GM06990 (cell line): ENCODE results near the gene NOP9.

Experiments used
- DNase-seq: peaks from one replicate; pipeline ENCODE4 v3.0.0-alpha.2; 2011; ENCODE audit not compliant: insufficient read length; ENCODE audit errors: extremely low read depth
- H3K27me3 ChIP-seq: replicated peaks from 2 replicates; pipeline ENCODE4 v1.6.0; 2011; ENCODE audit warnings: low read length; ENCODE audit not compliant: control insufficient read depth, insufficient read depth
- H3K36me3 ChIP-seq: 2 replicates; pipeline ENCODE4 v1.5.1; 2011; ENCODE audit warnings: low read length; ENCODE audit not compliant: control insufficient read depth, insufficient read depth
- H3K4me3 ChIP-seq: replicated peaks from 2 replicates; pipeline ENCODE4 v1.5.1; 2011; ENCODE audit warnings: low read depth, mild to moderate bottlenecking, control low read depth, low read length
- TF ChIP-seq, protein P1 (sequence below): IDR thresholded peaks from 2 replicates; pipeline ENCODE4 v1.5.1; 2011; ENCODE audit warnings: low read length, control low read depth, mild to moderate bottlenecking, inconsistent platforms; ENCODE audit not compliant: insufficient read depth, poor library complexity, severe bottlenecking

Gene NOP9

DNA sequence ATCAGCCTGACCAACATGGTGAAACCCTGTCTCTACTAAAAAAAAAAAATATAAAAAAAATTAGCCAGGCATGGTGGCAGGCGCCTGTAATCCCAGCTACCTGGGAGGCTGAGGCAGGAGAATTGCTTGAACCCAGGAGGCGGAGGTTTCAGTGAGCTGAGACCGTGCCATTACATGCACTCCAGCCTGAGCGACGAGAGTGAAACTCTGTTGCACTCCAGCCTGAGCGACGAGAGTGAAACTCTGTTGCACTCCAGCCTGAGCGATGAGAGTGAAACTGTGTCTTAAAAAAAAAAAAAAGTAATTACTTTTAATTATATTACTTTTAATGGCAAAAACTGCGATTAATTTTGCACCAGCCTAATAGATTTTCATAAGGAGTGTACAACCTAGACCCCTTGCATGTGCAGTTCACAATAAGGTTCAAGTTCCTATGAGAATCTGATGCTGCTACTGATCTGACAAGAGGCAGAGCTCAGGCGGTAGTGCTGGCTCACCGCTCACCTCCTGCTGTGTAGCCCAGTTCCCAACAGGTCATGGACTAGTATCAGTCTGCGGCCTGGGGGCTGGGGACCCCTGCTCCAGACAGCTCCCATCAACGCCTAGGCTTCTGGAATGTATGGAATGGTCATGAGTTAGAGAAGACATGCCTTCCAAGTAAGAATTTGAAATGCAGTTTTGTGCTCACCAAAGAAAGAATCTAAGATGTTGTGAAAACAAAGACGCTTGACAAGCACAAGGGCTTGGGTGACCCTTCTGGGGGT lies 21.7 kb downstream of the NOP9 start:
- no peak for DNase-seq
- TF ChIP-seq, protein P1, sequence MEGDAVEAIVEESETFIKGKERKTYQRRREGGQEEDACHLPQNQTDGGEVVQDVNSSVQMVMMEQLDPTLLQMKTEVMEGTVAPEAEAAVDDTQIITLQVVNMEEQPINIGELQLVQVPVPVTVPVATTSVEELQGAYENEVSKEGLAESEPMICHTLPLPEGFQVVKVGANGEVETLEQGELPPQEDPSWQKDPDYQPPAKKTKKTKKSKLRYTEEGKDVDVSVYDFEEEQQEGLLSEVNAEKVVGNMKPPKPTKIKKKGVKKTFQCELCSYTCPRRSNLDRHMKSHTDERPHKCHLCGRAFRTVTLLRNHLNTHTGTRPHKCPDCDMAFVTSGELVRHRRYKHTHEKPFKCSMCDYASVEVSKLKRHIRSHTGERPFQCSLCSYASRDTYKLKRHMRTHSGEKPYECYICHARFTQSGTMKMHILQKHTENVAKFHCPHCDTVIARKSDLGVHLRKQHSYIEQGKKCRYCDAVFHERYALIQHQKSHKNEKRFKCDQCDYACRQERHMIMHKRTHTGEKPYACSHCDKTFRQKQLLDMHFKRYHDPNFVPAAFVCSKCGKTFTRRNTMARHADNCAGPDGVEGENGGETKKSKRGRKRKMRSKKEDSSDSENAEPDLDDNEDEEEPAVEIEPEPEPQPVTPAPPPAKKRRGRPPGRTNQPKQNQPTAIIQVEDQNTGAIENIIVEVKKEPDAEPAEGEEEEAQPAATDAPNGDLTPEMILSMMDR = no peak
- H3K36me3 ChIP-seq = no peaks in the 10 kb centered on the region
- no peaks in the 10 kb centered on the region for H3K27me3 ChIP-seq
- no peak overlapping the region for H3K4me3 ChIP-seq

DNA sequence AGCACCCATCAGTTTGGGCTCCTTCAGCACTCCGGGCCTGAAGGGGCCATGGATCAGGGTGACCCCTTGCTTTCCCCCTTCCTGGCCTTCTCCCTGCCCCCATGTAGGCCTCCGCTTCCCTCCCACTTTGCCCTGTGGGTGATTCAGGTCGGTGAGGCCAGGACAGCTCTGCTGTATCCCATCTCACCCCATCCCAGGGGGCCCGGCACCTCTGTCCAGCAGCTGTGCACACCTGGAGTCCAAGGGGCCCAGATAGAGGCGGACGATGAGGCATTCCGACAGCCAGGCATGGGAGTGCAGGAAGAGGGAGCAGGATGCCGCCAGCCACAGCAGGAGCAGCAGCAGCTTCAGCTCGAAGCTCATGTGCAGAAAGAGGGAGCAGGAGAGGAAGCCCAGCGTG lies 23.0 kb downstream of the NOP9 start:
- DNase-seq = no peak
- TF ChIP-seq, protein P1 = no peak
- no peaks in the 10 kb centered on the region for H3K27me3 ChIP-seq

GRCh38 chr14:24323341-24323740 lies 23.7 kb downstream of the NOP9 start:
- Histone ChIP-seq H3K27me3 (no peaks in the 10 kb centered on the region), H3K4me3 (no peak overlapping the region), H3K36me3 (no peaks in the 10 kb centered on the region)
- TF ChIP-seq, protein P1 = no peak
- no peak for DNase-seq

More for the DNA sequence above, 23.0 kb downstream of the NOP9 start:
- H3K4me3 ChIP-seq = no peak overlapping the region
- no peaks in the 10 kb centered on the region for H3K36me3 ChIP-seq

- H3K36me3 ChIP-seq = no peaks in the 10 kb centered on the region
- no peaks in the 10 kb centered on the region for H3K27me3 ChIP-seq
- TF ChIP-seq, protein P1 = no peak
- no peak overlapping the region for H3K4me3 ChIP-seq
- DNase-seq = no peak
Observed at GRCh38 chr14:24324024-24324423, 24.4 kb downstream of the NOP9 start.

DNA sequence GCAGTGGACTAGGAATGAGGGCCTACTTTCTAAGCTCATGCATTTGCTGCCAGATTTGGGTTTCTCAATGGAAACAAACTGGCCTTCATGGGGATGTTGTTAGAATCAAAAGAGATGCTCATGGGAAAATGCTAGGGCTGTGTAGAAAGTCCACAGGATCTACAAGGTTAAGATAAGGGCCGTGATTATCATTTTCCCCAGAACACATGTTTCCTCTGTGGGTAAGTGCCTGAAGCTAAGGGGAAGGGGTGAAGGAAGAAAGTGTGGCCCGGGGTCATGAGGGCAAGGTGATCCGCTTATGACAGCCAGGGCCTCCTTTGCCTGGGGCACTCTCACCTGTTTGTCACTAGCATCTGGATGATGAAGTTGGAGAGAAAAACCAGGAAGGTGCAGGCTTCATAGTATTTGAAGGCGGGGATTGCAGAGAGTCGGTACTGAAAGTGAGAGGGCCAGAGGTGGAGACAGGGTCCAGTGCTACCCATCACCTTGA lies 25.4 kb downstream of the NOP9 start:
- H3K4me3 ChIP-seq = no peak overlapping the region
- no peaks in the 10 kb centered on the region for H3K36me3 ChIP-seq
- TF ChIP-seq, protein P1 = no peak
- no peak for DNase-seq
- no peaks in the 10 kb centered on the region for H3K27me3 ChIP-seq
